ENCODE measurements around the gene KCND3. TPM values are rescaled to one million over a fixed set of nuclear protein-coding genes. Genes with fewer than 3 reads are reported as not detected.

The KCND3 gene
- polyA plus RNA-seq, 6 donors from 2014 or later: 0.03 to 0.11 TPM; not detected in 4

GRCh38 chr1:111911061-111911460, 78.4 kb downstream of the KCND3 start:
- no peak overlapping the region for H3K27ac Mint-ChIP-seq
- H3K27me3 Mint-ChIP-seq: peaks cover 27 to 60% (median 41%) of the 10 kb centered on the region in 3 donors
- H3K4me3 Mint-ChIP-seq: no peak overlapping the region
- ATAC-seq (ENCODE audit: low read depth in 2 of 2): no peak
- H3K4me1 Mint-ChIP-seq: no peaks in the 10 kb centered on the region
- H3K36me3 Mint-ChIP-seq: peaks cover 0 to 9% of the 10 kb centered on the region in 2 donors
- peaks cover 0 to 22% (median 8%) of the 10 kb centered on the region in 7 donors for H3K9me3 Mint-ChIP-seq
- no peak for DNase-seq

- DNase-seq (no peak), ATAC-seq (ENCODE audit: low read depth in 2 of 2) (no peak)
- H3K36me3 Mint-ChIP-seq: peaks cover 0 to 4% of the 10 kb centered on the region in 2 donors
- H3K27me3 Mint-ChIP-seq: peaks cover 30 to 68% (median 41%) of the 10 kb centered on the region in 3 donors
- no peak overlapping the region for H3K27ac Mint-ChIP-seq
- no peak overlapping the region for H3K4me3 Mint-ChIP-seq
- H3K4me1 Mint-ChIP-seq: peaks cover 0 to 2% (median 0%) of the 10 kb centered on the region in 3 donors
- peaks cover 0 to 10% (median 3%) of the 10 kb centered on the region in 7 donors for H3K9me3 Mint-ChIP-seq
Observed at GRCh38 chr1:111909030-111909429, 80.4 kb downstream of the KCND3 start.

GRCh38 chr1:111908011-111908621, 81.4 kb downstream of the KCND3 start:
- ATAC-seq (ENCODE audit: low read depth in 2 of 2): no peak
- Mint-ChIP-seq H3K36me3 (no peaks in the 10 kb centered on the region), H3K4me1 (peaks cover 0 to 2% (median 0%) of the 10 kb centered on the region in 3 donors), H3K4me3 (no peak overlapping the region), H3K27me3 (peaks cover 30 to 60% (median 41%) of the 10 kb centered on the region in 3 donors), H3K9me3 (peaks cover 0 to 2% (median 0%) of the 10 kb centered on the region in 7 donors), H3K27ac (no peak overlapping the region)
- no peak for DNase-seq

- ATAC-seq (ENCODE audit: low read depth in 2 of 2) (no peak), DNase-seq (no peak)
- Mint-ChIP-seq H3K27me3 (peaks cover 30 to 59% (median 42%) of the 10 kb centered on the region in 3 donors), H3K36me3 (no peaks in the 10 kb centered on the region), H3K4me3 (no peak overlapping the region), H3K4me1 (peaks cover 0 to 2% (median 0%) of the 10 kb centered on the region in 3 donors), H3K9me3 (peaks cover 0 to 2% (median 0%) of the 10 kb centered on the region in 7 donors), H3K27ac (no peak overlapping the region)
Observed at GRCh38 chr1:111907321-111907720, 82.1 kb downstream of the KCND3 start.

- Mint-ChIP-seq H3K27ac (no peak overlapping the region), H3K36me3 (no peaks in the 10 kb centered on the region), H3K4me3 (no peak overlapping the region), H3K4me1 (peaks cover 0 to 2% (median 0%) of the 10 kb centered on the region in 3 donors), H3K9me3 (peaks cover 0 to 2% (median 0%) of the 10 kb centered on the region in 7 donors), H3K27me3 (peaks cover 30 to 59% (median 47%) of the 10 kb centered on the region in 3 donors)
- ATAC-seq (ENCODE audit: low read depth in 2 of 2) (no peak), DNase-seq (no peak)
Observed at GRCh38 chr1:111906816-111907215, 82.7 kb downstream of the KCND3 start.

GRCh38 chr1:111906111-111906510, 83.4 kb downstream of the KCND3 start:
- ATAC-seq (ENCODE audit: low read depth in 2 of 2): no peak
- Mint-ChIP-seq H3K4me1 (peaks cover 0 to 2% (median 0%) of the 10 kb centered on the region in 3 donors), H3K36me3 (no peaks in the 10 kb centered on the region), H3K27me3 (peaks cover 23 to 59% (median 49%) of the 10 kb centered on the region in 3 donors), H3K27ac (no peak overlapping the region), H3K9me3 (peaks cover 0 to 2% (median 0%) of the 10 kb centered on the region in 7 donors), H3K4me3 (no peak overlapping the region)
- no peak for DNase-seq

GRCh38 chr1:111904478-111905218, 84.8 kb downstream of the KCND3 start:
- peaks cover 23 to 47% (median 45%) of the 10 kb centered on the region in 3 donors for H3K27me3 Mint-ChIP-seq
- peak overlapping the region in 1 of 8 donors; percentile 45 for H3K4me3 Mint-ChIP-seq
- H3K36me3 Mint-ChIP-seq: no peaks in the 10 kb centered on the region
- no peak for ATAC-seq (ENCODE audit: low read depth in 2 of 2)
- DNase-seq: no peak
- H3K27ac Mint-ChIP-seq: no peak overlapping the region
- H3K9me3 Mint-ChIP-seq: no peaks in the 10 kb centered on the region
- peaks cover 0 to 2% (median 0%) of the 10 kb centered on the region in 3 donors for H3K4me1 Mint-ChIP-seq

- no peak overlapping the region for H3K4me3 Mint-ChIP-seq
- peaks cover 0 to 2% (median 0%) of the 10 kb centered on the region in 3 donors for H3K4me1 Mint-ChIP-seq
- no peaks in the 10 kb centered on the region for H3K9me3 Mint-ChIP-seq
- no peak for ATAC-seq (ENCODE audit: low read depth in 2 of 2)
- peaks cover 22 to 46% (median 38%) of the 10 kb centered on the region in 3 donors for H3K27me3 Mint-ChIP-seq
- peak overlapping the region in 1 of 6 donors; percentile 33 for H3K27ac Mint-ChIP-seq
- DNase-seq: no peak
- H3K36me3 Mint-ChIP-seq: no peaks in the 10 kb centered on the region
Observed at GRCh38 chr1:111903871-111904449, 85.5 kb downstream of the KCND3 start.

- Mint-ChIP-seq H3K36me3 (no peaks in the 10 kb centered on the region), H3K27ac (no peak overlapping the region), H3K4me1 (peaks cover 0 to 2% (median 0%) of the 10 kb centered on the region in 3 donors), H3K4me3 (no peak overlapping the region), H3K9me3 (no peaks in the 10 kb centered on the region), H3K27me3 (peaks cover 18 to 46% (median 33%) of the 10 kb centered on the region in 3 donors)
- ATAC-seq (ENCODE audit: low read depth in 2 of 2): no peak
- DNase-seq: no peak
Observed at GRCh38 chr1:111903148-111903870, 86.2 kb downstream of the KCND3 start.

GRCh38 chr1:111895469-111895868, 94.0 kb downstream of the KCND3 start:
- Mint-ChIP-seq H3K4me1 (peaks cover 0 to 4% (median 0%) of the 10 kb centered on the region in 3 donors), H3K4me3 (no peak overlapping the region), H3K27ac (no peak overlapping the region), H3K36me3 (no peaks in the 10 kb centered on the region), H3K9me3 (no peaks in the 10 kb centered on the region), H3K27me3 (peaks cover 16 to 36% (median 25%) of the 10 kb centered on the region in 3 donors)
- no peak for ATAC-seq (ENCODE audit: low read depth in 2 of 2)
- DNase-seq: no peak

GRCh38 chr1:111895017-111895416, 94.5 kb downstream of the KCND3 start:
- Mint-ChIP-seq H3K4me1 (peaks cover 0 to 4% (median 0%) of the 10 kb centered on the region in 3 donors), H3K27me3 (peaks cover 16 to 34% (median 22%) of the 10 kb centered on the region in 3 donors), H3K4me3 (no peak overlapping the region), H3K36me3 (no peaks in the 10 kb centered on the region), H3K9me3 (no peaks in the 10 kb centered on the region), H3K27ac (no peak overlapping the region)
- DNase-seq: no peak
- no peak for ATAC-seq (ENCODE audit: low read depth in 2 of 2)

- no peak overlapping the region for H3K27ac Mint-ChIP-seq
- peaks cover 16 to 29% (median 17%) of the 10 kb centered on the region in 3 donors for H3K27me3 Mint-ChIP-seq
- H3K4me1 Mint-ChIP-seq: peaks cover 0 to 4% (median 0%) of the 10 kb centered on the region in 3 donors
- H3K4me3 Mint-ChIP-seq: no peak overlapping the region
- DNase-seq: no peak
- H3K9me3 Mint-ChIP-seq: no peaks in the 10 kb centered on the region
- H3K36me3 Mint-ChIP-seq: no peaks in the 10 kb centered on the region
- ATAC-seq (ENCODE audit: low read depth in 2 of 2): no peak
Observed at GRCh38 chr1:111894497-111894896, 95.0 kb downstream of the KCND3 start.

GRCh38 chr1:111891566-111891965, 97.9 kb downstream of the KCND3 start:
- H3K36me3 Mint-ChIP-seq: no peaks in the 10 kb centered on the region
- H3K27ac Mint-ChIP-seq: no peak overlapping the region
- no peak overlapping the region for H3K4me3 Mint-ChIP-seq
- DNase-seq: no peak
- no peak for ATAC-seq (ENCODE audit: low read depth in 2 of 2)
- no peaks in the 10 kb centered on the region for H3K9me3 Mint-ChIP-seq
- no peaks in the 10 kb centered on the region for H3K4me1 Mint-ChIP-seq
- H3K27me3 Mint-ChIP-seq: peaks cover 2 to 18% (median 7%) of the 10 kb centered on the region in 3 donors

Measured in naive B cell (primary cell).